RWPE2 (cell line): ENCODE data around the gene GSG1L.

Experiments used
- ATAC-seq: fragments of 200-7000 bp; cut with Tn5 transposase; 3 replicates; pipeline ENCODE4 v1.9.1; 2021; ENCODE audit warnings: low read depth
- DNase-seq: peaks from one replicate; pipeline ENCODE4 v3.0.0-alpha.2; 2020; ENCODE audit warnings: low spot score
- H3K27ac ChIP-seq: fragments of 450-650 bp; 2 replicates; pipeline ENCODE4 v1.5.1; 2017; ENCODE audit warnings: mild to moderate bottlenecking; ENCODE audit not compliant: poor library complexity, severe bottlenecking
- H3K27me3 ChIP-seq: fragments of 250-450 bp; sonication (Bioruptor Pico); 2 replicates; pipeline ENCODE4 v1.5.1; 2021; ENCODE audit warnings: mild to moderate bottlenecking, moderate library complexity; ENCODE audit not compliant: insufficient read depth, poor library complexity, severe bottlenecking
- H3K36me3 ChIP-seq: fragments of 250-450 bp; sonication (Bioruptor Pico); 2 replicates; pipeline ENCODE4 v1.5.1; 2020; ENCODE audit warnings: low read depth, mild to moderate bottlenecking, moderate library complexity
- H3K4me1 ChIP-seq: fragments of 250-450 bp; sonication (Bioruptor Pico); 2 replicates; pipeline ENCODE4 v1.5.1; 2021; ENCODE audit warnings: mild to moderate bottlenecking, moderate library complexity; ENCODE audit not compliant: insufficient read depth, poor library complexity, severe bottlenecking
- H3K4me3 ChIP-seq: fragments of 250-450 bp; sonication (Bioruptor Pico); 2 replicates; pipeline ENCODE4 v1.5.1; 2021; ENCODE audit warnings: mild to moderate bottlenecking, moderate library complexity; ENCODE audit not compliant: severe bottlenecking
- H3K9me3 ChIP-seq: fragments of 250-450 bp; sonication (Bioruptor Pico); 2 replicates; pipeline ENCODE4 v1.5.1; 2021; ENCODE audit warnings: mild to moderate bottlenecking, moderate library complexity; ENCODE audit not compliant: severe bottlenecking
- CTCF ChIP-seq: fragments of 450-650 bp; IDR thresholded peaks from one replicate; pipeline ENCODE4 v1.5.1; 2017; ENCODE audit warnings: mild to moderate bottlenecking, moderate library complexity; ENCODE audit not compliant: poor library complexity, severe bottlenecking

The GSG1L gene

GRCh38 chr16:27995378-27995777, 68.1 kb downstream of the GSG1L start:
- no peak for DNase-seq

GRCh38 chr16:27994686-27995085, 68.8 kb downstream of the GSG1L start:
- no peak overlapping the region for H3K27ac ChIP-seq
- H3K27me3 ChIP-seq, result no peaks in the 10 kb centered on the region
- H3K36me3 ChIP-seq, result no peaks in the 10 kb centered on the region
- no peak for ATAC-seq
- peaks cover 2% of the 10 kb centered on the region for H3K9me3 ChIP-seq
- DNase-seq, result no peak
- TF ChIP-seq CTCF, result no peak
- H3K4me1 ChIP-seq, result no peaks in the 10 kb centered on the region
- no peak overlapping the region for H3K4me3 ChIP-seq

More at GRCh38 chr16:27995378-27995777, 68.1 kb downstream of the GSG1L start:
- TF ChIP-seq CTCF, result no peak
- no peak for ATAC-seq
- Histone ChIP-seq H3K27me3 (no peaks in the 10 kb centered on the region), H3K4me1 (no peaks in the 10 kb centered on the region), H3K27ac (no peak overlapping the region), H3K9me3 (peaks cover under 1% of the 10 kb centered on the region), H3K4me3 (no peak overlapping the region), H3K36me3 (no peaks in the 10 kb centered on the region)

- DNase-seq, result no peak
- H3K27ac ChIP-seq, result no peak overlapping the region
- H3K36me3 ChIP-seq, result no peaks in the 10 kb centered on the region
- no peaks in the 10 kb centered on the region for H3K27me3 ChIP-seq
- no peak overlapping the region for H3K4me3 ChIP-seq
- no peak for ATAC-seq
- H3K4me1 ChIP-seq, result no peaks in the 10 kb centered on the region
- TF ChIP-seq CTCF, result no peak
- peaks cover 2% of the 10 kb centered on the region for H3K9me3 ChIP-seq
These were observed 69.9 kb downstream of the GSG1L start for GRCh38 chr16:27993587-27993986.

- ATAC-seq (no peak), DNase-seq (no peak)
- Histone ChIP-seq H3K27me3 (no peaks in the 10 kb centered on the region), H3K36me3 (no peaks in the 10 kb centered on the region), H3K9me3 (peaks cover 2% of the 10 kb centered on the region), H3K27ac (no peak overlapping the region), H3K4me1 (no peaks in the 10 kb centered on the region), H3K4me3 (no peak overlapping the region)
- no peak for TF ChIP-seq CTCF
These were observed 71.6 kb downstream of the GSG1L start for GRCh38 chr16:27991876-27992275.

GRCh38 chr16:27985981-27986380, 77.5 kb downstream of the GSG1L start:
- Histone ChIP-seq H3K4me1 (no peaks in the 10 kb centered on the region), H3K27me3 (no peaks in the 10 kb centered on the region), H3K27ac (no peak overlapping the region), H3K36me3 (no peaks in the 10 kb centered on the region), H3K9me3 (peaks cover 2% of the 10 kb centered on the region), H3K4me3 (no peak overlapping the region)
- ATAC-seq (no peak), DNase-seq (no peak)
- TF ChIP-seq CTCF, result no peak
